ENCODE results near the gene PRICKLE1. TPM values are rescaled to one million over a fixed set of nuclear protein-coding genes. Genes with fewer than 3 reads are reported as not detected.

Gene PRICKLE1
- total RNA-seq, 1 donor, result 15.6 TPM

DNA sequence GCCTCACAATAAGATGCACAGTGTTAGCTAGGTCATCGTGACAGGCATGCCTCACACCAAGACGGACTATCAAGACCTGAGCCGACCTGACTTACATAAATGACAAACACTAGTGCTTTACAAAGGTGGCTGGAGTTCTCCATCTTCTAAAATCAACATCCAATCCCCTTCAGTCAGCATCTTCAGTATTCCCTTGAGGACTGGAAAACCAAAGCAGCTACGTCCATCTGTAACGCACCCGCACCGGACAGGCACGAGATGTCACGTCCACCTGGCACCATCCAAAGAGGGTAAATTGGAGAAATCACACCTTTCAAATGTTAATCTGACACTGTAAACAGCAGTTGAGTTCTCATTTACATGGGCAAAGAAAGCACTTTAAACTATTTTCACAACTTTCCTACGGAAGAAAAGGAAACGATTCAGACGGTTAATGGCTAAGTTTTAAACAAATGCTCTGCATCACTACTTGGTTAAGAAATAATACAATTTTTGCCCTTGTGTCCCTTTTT, 130.2 kb downstream of the PRICKLE1 start:
- no peak overlapping the region for H3K4me3 ChIP-seq (ENCODE audit: low read depth, low read length)
- TF ChIP-seq, protein P1, sequence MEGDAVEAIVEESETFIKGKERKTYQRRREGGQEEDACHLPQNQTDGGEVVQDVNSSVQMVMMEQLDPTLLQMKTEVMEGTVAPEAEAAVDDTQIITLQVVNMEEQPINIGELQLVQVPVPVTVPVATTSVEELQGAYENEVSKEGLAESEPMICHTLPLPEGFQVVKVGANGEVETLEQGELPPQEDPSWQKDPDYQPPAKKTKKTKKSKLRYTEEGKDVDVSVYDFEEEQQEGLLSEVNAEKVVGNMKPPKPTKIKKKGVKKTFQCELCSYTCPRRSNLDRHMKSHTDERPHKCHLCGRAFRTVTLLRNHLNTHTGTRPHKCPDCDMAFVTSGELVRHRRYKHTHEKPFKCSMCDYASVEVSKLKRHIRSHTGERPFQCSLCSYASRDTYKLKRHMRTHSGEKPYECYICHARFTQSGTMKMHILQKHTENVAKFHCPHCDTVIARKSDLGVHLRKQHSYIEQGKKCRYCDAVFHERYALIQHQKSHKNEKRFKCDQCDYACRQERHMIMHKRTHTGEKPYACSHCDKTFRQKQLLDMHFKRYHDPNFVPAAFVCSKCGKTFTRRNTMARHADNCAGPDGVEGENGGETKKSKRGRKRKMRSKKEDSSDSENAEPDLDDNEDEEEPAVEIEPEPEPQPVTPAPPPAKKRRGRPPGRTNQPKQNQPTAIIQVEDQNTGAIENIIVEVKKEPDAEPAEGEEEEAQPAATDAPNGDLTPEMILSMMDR (IDR thresholded peaks at IDR 0.05; ENCODE audit: insufficient read depth, low read length), result no peak
- no peak for DNase-seq (ENCODE audit: low read depth)

DNA sequence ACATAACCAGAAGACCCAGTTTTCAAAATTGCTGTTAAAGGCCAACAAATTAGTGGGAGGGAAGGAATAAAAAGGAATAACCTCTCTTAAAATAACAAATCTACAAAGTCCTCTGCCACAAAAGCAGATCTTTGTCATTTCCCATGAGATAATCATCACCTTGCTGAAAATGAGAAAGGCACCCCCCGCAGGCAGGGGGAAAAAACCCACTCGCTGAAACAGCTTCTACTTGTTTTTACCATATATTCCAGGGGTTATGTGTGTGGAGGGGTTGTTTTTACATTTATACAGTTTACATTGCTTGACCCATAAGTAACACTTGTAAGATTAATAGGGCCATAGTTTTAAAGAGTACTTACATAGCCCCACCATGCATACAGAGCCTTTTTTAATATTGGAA, 131.0 kb downstream of the PRICKLE1 start:
- H3K4me3 ChIP-seq (ENCODE audit: low read depth, low read length), result no peak overlapping the region
- no peak for DNase-seq (ENCODE audit: low read depth)
- TF ChIP-seq, protein P1 (IDR thresholded peaks at IDR 0.05; ENCODE audit: insufficient read depth, low read length), result no peak

DNA sequence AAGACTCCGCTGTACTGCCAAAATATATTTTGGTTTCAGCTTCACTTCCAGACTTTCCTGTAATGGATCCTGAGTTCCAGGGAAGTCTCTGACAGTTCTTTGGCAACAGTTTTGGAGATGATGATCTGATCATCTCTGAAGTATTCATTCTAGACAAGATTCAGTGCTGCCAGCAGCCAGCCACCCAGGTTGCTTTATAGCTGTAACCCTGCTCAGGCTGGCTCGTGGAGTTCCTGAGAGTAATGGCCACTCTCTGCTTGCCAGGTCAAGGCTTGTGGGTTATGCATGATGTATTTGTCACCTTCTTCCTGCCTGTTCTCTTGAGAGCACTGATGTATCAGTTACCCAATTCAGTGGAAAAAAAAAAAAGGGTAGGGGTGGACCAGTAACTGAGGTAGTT, 139.3 kb downstream of the PRICKLE1 start:
- no peak overlapping the region for H3K4me3 ChIP-seq (ENCODE audit: low read depth, low read length)
- peak; percentile 38 for DNase-seq (ENCODE audit: low read depth)
- TF ChIP-seq, protein P1 (IDR thresholded peaks at IDR 0.05; ENCODE audit: insufficient read depth, low read length), result no peak

DNA sequence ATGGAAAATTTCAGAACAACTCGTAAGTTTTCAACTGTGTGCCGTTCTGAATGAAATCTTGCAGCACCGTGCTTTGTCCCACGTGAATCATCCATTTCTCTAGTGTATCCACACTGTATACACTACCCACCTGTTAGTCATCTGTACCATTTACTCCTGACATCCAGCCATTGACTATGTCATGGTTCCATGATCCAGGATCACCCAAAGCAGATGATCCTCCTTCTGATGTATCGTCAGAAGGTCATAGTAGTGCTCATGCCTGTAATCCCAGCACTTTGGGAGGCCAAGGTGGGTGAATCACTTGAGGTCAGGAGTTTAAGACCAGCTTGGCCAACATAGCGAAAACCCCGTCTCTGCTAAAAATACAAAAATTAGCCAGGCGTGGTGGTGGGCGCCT, 140.7 kb downstream of the PRICKLE1 start:
- TF ChIP-seq, protein P1 (IDR thresholded peaks at IDR 0.05; ENCODE audit: insufficient read depth, low read length), result no peak
- H3K4me3 ChIP-seq (ENCODE audit: low read depth, low read length), result no peak overlapping the region
- DNase-seq (ENCODE audit: low read depth), result no peak

DNA sequence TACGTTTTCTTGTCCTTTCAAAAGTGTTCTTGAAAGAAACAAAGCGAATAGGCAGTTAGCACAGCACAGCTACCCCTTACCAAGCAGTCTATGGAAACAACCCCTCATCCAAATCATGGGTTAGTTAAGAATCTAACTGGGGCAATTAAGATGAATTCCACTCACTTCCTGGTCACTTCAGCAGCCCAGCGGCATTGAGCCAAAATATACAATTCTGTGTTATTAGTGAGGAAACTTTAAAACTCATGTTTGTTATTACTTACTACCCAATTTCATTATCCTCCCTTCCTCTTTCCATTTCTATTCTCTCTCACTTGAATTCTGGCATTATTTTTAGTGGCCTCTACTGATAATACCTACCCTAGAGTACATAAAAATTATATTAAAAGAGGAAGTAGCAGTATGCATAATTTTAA, 142.2 kb downstream of the PRICKLE1 start:
- peak; percentile 22 for DNase-seq (ENCODE audit: low read depth)
- TF ChIP-seq, protein P1 (IDR thresholded peaks at IDR 0.05; ENCODE audit: insufficient read depth, low read length), result no peak
- no peak overlapping the region for H3K4me3 ChIP-seq (ENCODE audit: low read depth, low read length)

DNA sequence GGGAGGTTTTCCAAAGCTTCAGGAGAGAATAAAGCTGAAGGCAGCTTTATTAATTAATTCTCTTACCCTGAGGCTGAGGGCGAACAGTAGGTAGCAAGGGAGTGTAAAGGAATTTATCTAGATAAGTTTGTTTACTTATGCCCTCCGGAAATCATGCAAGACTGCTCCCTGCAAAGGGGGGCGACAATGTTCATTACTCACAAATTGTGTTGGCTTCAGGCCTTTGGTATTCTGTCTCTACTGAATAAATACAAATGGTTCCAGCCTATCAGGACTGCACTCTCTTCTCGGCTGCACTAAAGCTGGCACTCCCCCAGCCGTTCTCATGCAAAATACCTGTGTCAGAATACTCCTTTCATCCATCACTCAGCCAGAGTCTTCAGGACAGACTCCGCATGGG, 142.8 kb downstream of the PRICKLE1 start:
- no peak for DNase-seq (ENCODE audit: low read depth)
- H3K4me3 ChIP-seq (ENCODE audit: low read depth, low read length), result no peak overlapping the region
- TF ChIP-seq, protein P1 (IDR thresholded peaks at IDR 0.05; ENCODE audit: insufficient read depth, low read length), result no peak

DNA sequence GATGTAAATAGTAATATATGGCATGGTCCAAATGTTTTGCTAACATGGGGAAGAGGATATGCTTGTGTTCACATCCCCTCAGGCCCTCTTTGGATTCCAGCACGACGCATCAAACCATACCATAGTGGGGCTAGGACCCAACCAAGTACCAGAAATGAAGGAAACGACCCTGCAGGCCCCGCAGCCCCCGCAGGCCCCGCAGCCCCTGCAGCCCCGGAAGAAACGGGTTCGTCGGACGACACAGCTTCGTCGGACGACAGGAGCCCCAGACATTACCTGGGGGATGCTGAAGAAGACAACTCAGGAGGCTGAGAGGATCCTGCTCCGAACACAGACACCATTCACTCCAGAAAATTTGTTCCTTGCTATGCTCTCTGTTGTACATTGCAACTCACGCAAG, 143.7 kb downstream of the PRICKLE1 start:
- DNase-seq (ENCODE audit: low read depth), result no peak
- no peak overlapping the region for H3K4me3 ChIP-seq (ENCODE audit: low read depth, low read length)
- TF ChIP-seq, protein P1 (IDR thresholded peaks at IDR 0.05; ENCODE audit: insufficient read depth, low read length), result no peak
